GM12801 (cell line): Measurements from ENCODE around the gene GNG4.

Source experiments
- TF ChIP-seq, protein P1 (sequence below): IDR thresholded peaks from one replicate; pipeline ENCODE4 v1.5.1; 2011; ENCODE audit warnings: control low read depth; ENCODE audit not compliant: insufficient read length; ENCODE audit errors: extremely low read depth

The GNG4 gene

GRCh38 chr1:235583511-235584001, 66.0 kb downstream of the GNG4 start:
- TF ChIP-seq, protein P1, sequence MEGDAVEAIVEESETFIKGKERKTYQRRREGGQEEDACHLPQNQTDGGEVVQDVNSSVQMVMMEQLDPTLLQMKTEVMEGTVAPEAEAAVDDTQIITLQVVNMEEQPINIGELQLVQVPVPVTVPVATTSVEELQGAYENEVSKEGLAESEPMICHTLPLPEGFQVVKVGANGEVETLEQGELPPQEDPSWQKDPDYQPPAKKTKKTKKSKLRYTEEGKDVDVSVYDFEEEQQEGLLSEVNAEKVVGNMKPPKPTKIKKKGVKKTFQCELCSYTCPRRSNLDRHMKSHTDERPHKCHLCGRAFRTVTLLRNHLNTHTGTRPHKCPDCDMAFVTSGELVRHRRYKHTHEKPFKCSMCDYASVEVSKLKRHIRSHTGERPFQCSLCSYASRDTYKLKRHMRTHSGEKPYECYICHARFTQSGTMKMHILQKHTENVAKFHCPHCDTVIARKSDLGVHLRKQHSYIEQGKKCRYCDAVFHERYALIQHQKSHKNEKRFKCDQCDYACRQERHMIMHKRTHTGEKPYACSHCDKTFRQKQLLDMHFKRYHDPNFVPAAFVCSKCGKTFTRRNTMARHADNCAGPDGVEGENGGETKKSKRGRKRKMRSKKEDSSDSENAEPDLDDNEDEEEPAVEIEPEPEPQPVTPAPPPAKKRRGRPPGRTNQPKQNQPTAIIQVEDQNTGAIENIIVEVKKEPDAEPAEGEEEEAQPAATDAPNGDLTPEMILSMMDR = no peak

DNA sequence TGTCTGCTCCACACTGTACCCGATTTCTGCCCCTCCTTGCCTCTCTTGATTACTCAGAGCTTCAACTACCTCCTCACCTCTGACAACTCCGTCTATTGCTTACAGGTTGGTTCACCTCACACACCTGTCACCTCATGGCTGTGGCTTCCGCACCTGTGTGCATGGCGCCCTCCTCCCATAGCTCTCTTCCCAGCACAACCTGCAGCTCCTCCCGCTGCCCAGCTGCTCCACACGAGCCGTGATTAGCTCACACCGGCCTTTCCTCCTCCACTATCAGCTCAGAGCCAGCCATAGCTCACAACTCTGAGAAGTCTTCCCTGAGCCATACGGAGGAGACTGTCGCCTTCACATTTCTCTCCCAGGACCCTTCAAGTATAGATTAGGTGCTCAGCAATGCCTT, 67.5 kb downstream of the GNG4 start:
- TF ChIP-seq, protein P1 = no peak

GRCh38 chr1:235579891-235580290, 69.7 kb downstream of the GNG4 start:
- TF ChIP-seq, protein P1 = no peak

GRCh38 chr1:235575597-235575996, 74.0 kb downstream of the GNG4 start:
- TF ChIP-seq, protein P1 = no peak

DNA sequence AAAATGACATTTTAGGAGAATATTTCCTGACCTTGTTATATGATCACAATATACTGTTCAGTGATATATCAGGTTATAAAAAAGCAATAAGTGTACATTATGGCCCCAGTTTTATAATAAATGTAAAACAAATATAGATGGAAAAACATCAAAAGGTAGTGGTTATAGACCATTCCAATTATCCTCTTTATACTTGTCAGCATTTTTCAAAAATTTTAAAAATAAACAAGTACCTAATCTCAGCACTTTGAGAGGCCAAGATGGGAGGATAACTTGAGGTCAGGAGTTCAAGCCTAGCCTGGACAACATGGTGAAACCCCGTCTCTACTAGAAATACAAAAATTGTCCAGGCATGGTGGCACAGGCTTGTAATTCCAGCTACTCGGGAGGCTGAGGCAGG, 75.7 kb downstream of the GNG4 start:
- TF ChIP-seq, protein P1 = no peak

GRCh38 chr1:235571482-235571881, 78.1 kb downstream of the GNG4 start:
- TF ChIP-seq, protein P1 = no peak

DNA sequence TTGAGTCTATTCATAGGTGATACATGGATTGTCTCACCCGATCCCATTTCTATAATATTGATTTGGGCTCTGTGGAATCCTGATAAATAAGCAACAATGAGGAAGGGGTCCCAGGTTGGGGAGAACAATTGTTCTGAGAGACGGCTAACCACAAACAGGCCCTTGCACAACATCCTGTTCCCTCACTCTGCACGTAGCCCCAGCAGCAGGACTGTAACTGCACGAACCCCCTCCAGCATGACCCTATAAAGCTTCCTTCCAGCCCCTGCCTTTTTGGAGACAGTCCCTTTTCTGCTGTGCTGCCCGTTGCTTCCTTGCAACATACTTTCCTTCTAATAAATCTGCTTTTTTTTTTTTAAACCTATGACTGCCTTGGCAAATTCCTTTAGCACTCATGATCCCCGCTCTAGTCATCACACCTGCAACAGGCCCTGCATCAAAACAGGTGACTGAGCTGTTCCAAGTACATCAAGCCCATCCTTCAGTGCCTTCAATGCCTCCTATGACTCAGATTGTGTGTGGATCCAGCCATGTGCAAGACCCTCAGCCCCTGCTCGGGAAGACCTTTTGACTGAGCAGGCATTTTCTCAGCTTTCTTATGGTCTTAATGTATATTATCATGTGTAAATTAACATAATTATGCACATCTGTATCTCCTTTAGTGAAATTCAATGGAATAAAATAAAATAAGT, 81.6 kb downstream of the GNG4 start:
- TF ChIP-seq, protein P1 = no peak
